Measurements from ENCODE around the gene BIN1.

BIN1 gene

GRCh38 chr2:127052057-127052770 is 54.7 kb downstream of the BIN1 start:
- Histone ChIP-seq H3K27me3 (ENCODE audit: control insufficient read depth, insufficient read depth, low read length) (no peaks in the 10 kb centered on the region), H3K36me3 (ENCODE audit: control insufficient read depth, insufficient read depth, low read length) (peaks cover under 1% of the 10 kb centered on the region; the same call in 1 of the 2 replicates)
- WGBS (ENCODE audit: insufficient coverage, insufficient read length): no CpG with 5 or more reads among the region's 24 CpGs

GRCh38 chr2:127051116-127052056 is 55.6 kb downstream of the BIN1 start:
- no CpG with 5 or more reads among the region's 29 CpGs for WGBS (ENCODE audit: insufficient coverage, insufficient read length)
- Histone ChIP-seq H3K4me3 (ENCODE audit: low read length) (no peak overlapping the region), H3K36me3 (ENCODE audit: control insufficient read depth, insufficient read depth, low read length) (no peaks in the 10 kb centered on the region; the same call in 1 of the 2 replicates), H3K9me3 (ENCODE audit: control insufficient read depth, insufficient read depth, low read length) (no peaks in the 10 kb centered on the region), H3K27me3 (ENCODE audit: control insufficient read depth, insufficient read depth, low read length) (no peaks in the 10 kb centered on the region), H3K4me1 (ENCODE audit: control insufficient read depth, insufficient read depth, low read length) (peaks cover 3% of the 10 kb centered on the region; the same call in 1 of the 2 replicates), H3K27ac (ENCODE audit: low read length) (no peak overlapping the region)
- no peak for DNase-seq (ENCODE audit: low read depth, low spot score)

More at GRCh38 chr2:127052057-127052770, 54.7 kb downstream of the BIN1 start:
- H3K9me3 ChIP-seq (ENCODE audit: control insufficient read depth, insufficient read depth, low read length): no peaks in the 10 kb centered on the region
- H3K4me1 ChIP-seq (ENCODE audit: control insufficient read depth, insufficient read depth, low read length): peaks cover 3% of the 10 kb centered on the region; the same call in 1 of the 2 replicates
- H3K27ac ChIP-seq (ENCODE audit: low read length): no peak overlapping the region
- DNase-seq (ENCODE audit: low read depth, low spot score): no peak
- H3K4me3 ChIP-seq (ENCODE audit: low read length): no peak overlapping the region

DNA sequence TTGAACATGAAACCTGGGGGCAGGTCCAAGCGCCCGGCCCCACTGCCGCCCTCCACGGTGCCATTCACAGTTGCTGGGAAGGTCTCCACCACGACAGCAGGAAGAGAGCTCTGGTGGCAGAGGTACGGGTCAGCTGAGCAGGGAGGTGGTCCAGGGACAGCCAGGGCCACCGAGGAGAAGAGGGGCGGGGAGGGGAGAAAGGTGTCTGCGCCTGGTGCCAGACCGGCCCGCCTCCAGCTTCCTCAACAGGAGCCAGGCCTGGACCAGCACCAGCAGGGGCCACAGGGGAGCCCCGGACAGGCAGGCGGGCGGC is 56.2 kb downstream of the BIN1 start:
- WGBS (ENCODE audit: insufficient coverage, insufficient read length): no CpG with 5 or more reads among the region's 14 CpGs

GRCh38 chr2:127049927-127050802 is 56.8 kb downstream of the BIN1 start:
- Histone ChIP-seq H3K4me1 (ENCODE audit: control insufficient read depth, insufficient read depth, low read length) (peaks cover 3% of the 10 kb centered on the region; the same call in 1 of the 2 replicates), H3K4me3 (ENCODE audit: low read length) (no peak overlapping the region), H3K9me3 (ENCODE audit: control insufficient read depth, insufficient read depth, low read length) (no peaks in the 10 kb centered on the region), H3K27ac (ENCODE audit: low read length) (no peak overlapping the region), H3K27me3 (ENCODE audit: control insufficient read depth, insufficient read depth, low read length) (no peaks in the 10 kb centered on the region), H3K36me3 (ENCODE audit: control insufficient read depth, insufficient read depth, low read length) (no peaks in the 10 kb centered on the region)
- no peak for DNase-seq (ENCODE audit: low read depth, low spot score)
- WGBS (ENCODE audit: insufficient coverage, insufficient read length): no CpG with 5 or more reads among the region's 33 CpGs

More for the DNA sequence above, 56.2 kb downstream of the BIN1 start:
- no peak overlapping the region for H3K27ac ChIP-seq (ENCODE audit: low read length)
- H3K9me3 ChIP-seq (ENCODE audit: control insufficient read depth, insufficient read depth, low read length): no peaks in the 10 kb centered on the region
- DNase-seq (ENCODE audit: low read depth, low spot score): no peak
- no peaks in the 10 kb centered on the region; the same call in 1 of the 2 replicates for H3K36me3 ChIP-seq (ENCODE audit: control insufficient read depth, insufficient read depth, low read length)
- H3K27me3 ChIP-seq (ENCODE audit: control insufficient read depth, insufficient read depth, low read length): no peaks in the 10 kb centered on the region
- peaks cover 3% of the 10 kb centered on the region; the same call in 1 of the 2 replicates for H3K4me1 ChIP-seq (ENCODE audit: control insufficient read depth, insufficient read depth, low read length)
- H3K4me3 ChIP-seq (ENCODE audit: low read length): no peak overlapping the region

- Histone ChIP-seq H3K27ac (ENCODE audit: low read length) (no peak overlapping the region), H3K36me3 (ENCODE audit: control insufficient read depth, insufficient read depth, low read length) (no peaks in the 10 kb centered on the region), H3K27me3 (ENCODE audit: control insufficient read depth, insufficient read depth, low read length) (no peaks in the 10 kb centered on the region), H3K4me3 (ENCODE audit: low read length) (no peak overlapping the region), H3K4me1 (ENCODE audit: control insufficient read depth, insufficient read depth, low read length) (peaks cover 3% of the 10 kb centered on the region; the same call in 1 of the 2 replicates), H3K9me3 (ENCODE audit: control insufficient read depth, insufficient read depth, low read length) (no peaks in the 10 kb centered on the region)
- DNase-seq (ENCODE audit: low read depth, low spot score): no peak
- WGBS (ENCODE audit: insufficient coverage, insufficient read length): no CpG with 5 or more reads among the region's 15 CpGs
These were observed 57.7 kb downstream of the BIN1 start for GRCh38 chr2:127048969-127049897.

DNA sequence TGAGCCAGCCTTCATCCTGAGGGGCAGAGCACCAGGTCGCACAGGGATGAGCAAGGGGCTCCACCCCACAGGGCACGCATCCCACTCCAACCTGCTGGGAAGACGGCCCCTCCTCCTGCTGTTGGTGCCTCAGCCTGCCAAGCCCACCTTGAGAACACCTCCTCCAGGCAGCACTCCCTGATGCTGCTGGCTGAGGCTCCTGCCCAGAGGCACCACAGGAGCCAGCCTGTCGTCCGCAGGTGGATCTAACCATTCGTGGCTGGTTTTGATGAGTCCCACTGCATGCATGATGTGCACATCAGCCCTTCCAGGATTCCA is 58.4 kb downstream of the BIN1 start:
- H3K9me3 ChIP-seq (ENCODE audit: control insufficient read depth, insufficient read depth, low read length): no peaks in the 10 kb centered on the region
- no peak for DNase-seq (ENCODE audit: low read depth, low spot score)
- peaks cover 3% of the 10 kb centered on the region; the same call in 1 of the 2 replicates for H3K4me1 ChIP-seq (ENCODE audit: control insufficient read depth, insufficient read depth, low read length)
- no peak overlapping the region for H3K4me3 ChIP-seq (ENCODE audit: low read length)
- WGBS (ENCODE audit: insufficient coverage, insufficient read length): no CpG with 5 or more reads among the region's 6 CpGs
- H3K27ac ChIP-seq (ENCODE audit: low read length): no peak overlapping the region
- no peaks in the 10 kb centered on the region for H3K36me3 ChIP-seq (ENCODE audit: control insufficient read depth, insufficient read depth, low read length)
- H3K27me3 ChIP-seq (ENCODE audit: control insufficient read depth, insufficient read depth, low read length): no peaks in the 10 kb centered on the region

DNA sequence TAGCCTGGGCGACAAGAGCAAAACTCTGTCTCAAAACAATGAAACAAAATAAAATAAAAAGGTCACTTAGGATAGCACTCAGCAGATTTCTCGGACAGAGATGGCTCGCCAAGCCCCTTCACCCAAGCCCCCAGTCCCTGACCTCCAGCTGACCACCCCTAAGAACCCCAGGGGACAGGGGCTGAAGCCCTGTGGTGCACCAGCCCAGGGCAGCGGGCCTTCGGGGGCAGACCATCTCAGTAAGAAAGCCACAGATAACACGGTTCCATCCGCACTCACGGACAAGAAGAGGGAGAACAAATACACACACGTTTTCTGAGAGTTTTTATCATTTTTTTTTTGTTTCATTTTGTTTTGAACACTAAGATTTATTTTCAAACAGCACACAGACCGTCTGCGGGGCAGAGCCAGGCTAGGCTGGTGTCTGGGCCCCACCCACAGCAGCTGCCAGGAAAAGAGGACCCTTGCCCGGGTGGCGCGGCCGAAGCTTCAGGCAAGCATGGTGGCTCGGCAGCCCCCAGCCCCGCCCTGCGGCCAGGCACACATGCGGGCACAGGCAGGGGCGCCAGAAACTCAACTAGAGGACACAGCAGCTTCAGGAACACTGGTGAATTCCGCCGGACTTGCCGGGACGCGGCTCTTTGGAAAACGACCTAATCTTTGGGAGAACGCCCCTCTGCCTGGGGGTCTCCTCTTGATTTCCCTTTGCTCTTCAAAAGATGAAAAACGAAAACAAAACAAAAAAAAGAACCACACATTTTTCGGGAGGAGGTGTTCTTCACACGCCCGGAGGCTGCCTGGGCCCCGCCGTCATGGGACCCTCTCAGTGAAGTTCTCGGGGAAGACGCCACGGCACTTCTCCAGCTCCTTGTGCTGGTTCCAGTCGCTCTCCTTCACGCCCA is 59.0 kb downstream of the BIN1 start:
- Histone ChIP-seq H3K4me3 (ENCODE audit: low read length) (no peak overlapping the region), H3K4me1 (ENCODE audit: control insufficient read depth, insufficient read depth, low read length) (peaks cover 4% of the 10 kb centered on the region; the same call in 1 of the 2 replicates), H3K27ac (ENCODE audit: low read length) (no peak overlapping the region), H3K27me3 (ENCODE audit: control insufficient read depth, insufficient read depth, low read length) (no peaks in the 10 kb centered on the region), H3K36me3 (ENCODE audit: control insufficient read depth, insufficient read depth, low read length) (no peaks in the 10 kb centered on the region; the same call in 1 of the 2 replicates), H3K9me3 (ENCODE audit: control insufficient read depth, insufficient read depth, low read length) (no peaks in the 10 kb centered on the region)
- DNase-seq (ENCODE audit: low read depth, low spot score): no peak
- whole genome bisulfite sequencing (ENCODE audit: insufficient coverage, insufficient read length): no CpG with 5 or more reads among the region's 38 CpGs

- Histone ChIP-seq H3K27ac (ENCODE audit: low read length) (no peak overlapping the region), H3K4me1 (ENCODE audit: control insufficient read depth, insufficient read depth, low read length) (peaks cover 4% of the 10 kb centered on the region; the same call in 1 of the 2 replicates), H3K9me3 (ENCODE audit: control insufficient read depth, insufficient read depth, low read length) (no peaks in the 10 kb centered on the region), H3K36me3 (ENCODE audit: control insufficient read depth, insufficient read depth, low read length) (no peaks in the 10 kb centered on the region; the same call in 1 of the 2 replicates), H3K27me3 (ENCODE audit: control insufficient read depth, insufficient read depth, low read length) (no peaks in the 10 kb centered on the region), H3K4me3 (ENCODE audit: low read length) (no peak overlapping the region)
- no peak for DNase-seq (ENCODE audit: low read depth, low spot score)
- WGBS (ENCODE audit: insufficient coverage, insufficient read length): no CpG with 5 or more reads among the region's 8 CpGs
These were observed 59.9 kb downstream of the BIN1 start for GRCh38 chr2:127047054-127047453.

DNA sequence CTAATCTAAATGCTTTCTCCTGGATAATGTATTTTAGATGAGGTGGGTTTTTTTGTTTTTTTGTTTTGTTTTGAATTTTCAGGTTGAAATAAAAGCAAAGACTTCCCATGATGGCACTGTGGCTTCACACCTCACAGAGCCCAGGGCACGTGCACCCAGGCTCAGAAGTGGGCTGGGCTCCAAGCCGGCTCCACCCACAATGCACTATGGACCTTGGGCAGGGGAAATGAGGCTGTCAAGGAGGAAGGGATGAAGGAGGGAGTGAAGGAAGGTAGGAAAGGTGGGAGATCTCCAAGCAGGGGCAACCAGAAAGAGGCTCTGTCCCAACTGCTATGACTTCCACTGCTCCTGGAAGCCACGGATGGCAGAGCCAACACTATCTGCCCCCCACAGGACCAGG is 60.4 kb downstream of the BIN1 start:
- peaks cover 4% of the 10 kb centered on the region; the same call in 1 of the 2 replicates for H3K4me1 ChIP-seq (ENCODE audit: control insufficient read depth, insufficient read depth, low read length)
- no peaks in the 10 kb centered on the region; the same call in 1 of the 2 replicates for H3K36me3 ChIP-seq (ENCODE audit: control insufficient read depth, insufficient read depth, low read length)
- H3K27ac ChIP-seq (ENCODE audit: low read length): no peak overlapping the region
- no peaks in the 10 kb centered on the region for H3K27me3 ChIP-seq (ENCODE audit: control insufficient read depth, insufficient read depth, low read length)
- no peaks in the 10 kb centered on the region for H3K9me3 ChIP-seq (ENCODE audit: control insufficient read depth, insufficient read depth, low read length)
- no CpG with 5 or more reads among the region's 3 CpGs for WGBS (ENCODE audit: insufficient coverage, insufficient read length)
- H3K4me3 ChIP-seq (ENCODE audit: low read length): no peak overlapping the region
- DNase-seq (ENCODE audit: low read depth, low spot score): no peak

Data from iPS DF 6.9 (cell line).